Measurements from ENCODE around the gene SRGAP3.

Gene SRGAP3

DNA sequence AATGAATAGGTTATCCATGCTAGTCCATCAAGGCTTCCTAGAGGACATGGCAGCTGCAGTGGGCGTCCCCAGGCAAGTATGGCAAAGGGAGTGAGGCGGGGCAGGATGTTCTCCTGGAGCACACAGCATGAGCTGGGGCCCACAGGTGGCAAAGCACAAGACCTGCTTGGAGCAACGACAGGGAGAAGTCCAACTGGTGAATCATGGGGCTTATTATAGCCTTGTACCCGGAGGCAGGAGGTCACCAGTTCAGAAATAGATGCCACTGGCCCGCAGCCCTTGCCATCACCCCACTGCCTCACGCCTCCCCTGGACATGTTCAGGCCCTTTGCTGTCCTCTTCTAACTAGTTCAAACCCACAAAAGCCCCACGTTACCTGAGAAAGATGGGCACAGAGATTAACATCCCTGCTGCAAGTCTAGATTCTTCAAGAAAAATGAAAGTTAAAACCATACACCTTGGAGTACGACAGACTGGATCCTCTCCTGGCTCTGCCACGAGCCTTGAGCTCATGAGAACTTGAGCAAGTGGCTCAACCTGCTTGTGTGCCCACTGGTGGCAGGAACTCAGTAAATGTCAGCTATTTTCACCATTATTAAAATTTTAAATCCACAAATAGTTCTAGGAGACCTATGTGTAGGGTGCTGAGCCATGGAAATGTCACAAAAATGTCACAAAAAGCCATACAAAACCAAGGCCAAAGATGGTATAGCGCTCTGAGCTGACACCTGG, 1.8 kb upstream of the SRGAP3 start:
- no peak for DNase-seq

DNA sequence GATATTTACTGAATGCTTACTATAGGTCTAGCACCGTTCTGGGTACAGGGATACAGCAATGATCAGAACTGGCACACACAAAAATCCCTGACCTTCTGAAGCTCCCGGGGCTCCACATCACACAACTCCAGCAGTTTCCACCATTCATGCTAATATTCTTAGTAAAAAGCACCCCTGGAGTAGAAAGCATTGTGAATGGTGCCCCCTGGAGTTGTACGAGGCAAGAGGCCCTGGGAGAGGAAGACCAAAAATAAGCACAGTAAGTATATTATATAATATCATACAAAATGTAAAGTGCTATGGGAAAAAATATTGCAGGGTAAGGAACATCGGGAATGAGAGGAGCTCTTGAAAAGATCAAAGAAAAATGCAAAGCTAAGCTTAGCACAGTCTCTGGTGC, 790 bp upstream of the SRGAP3 start:
- DNase-seq: no peak

DNA sequence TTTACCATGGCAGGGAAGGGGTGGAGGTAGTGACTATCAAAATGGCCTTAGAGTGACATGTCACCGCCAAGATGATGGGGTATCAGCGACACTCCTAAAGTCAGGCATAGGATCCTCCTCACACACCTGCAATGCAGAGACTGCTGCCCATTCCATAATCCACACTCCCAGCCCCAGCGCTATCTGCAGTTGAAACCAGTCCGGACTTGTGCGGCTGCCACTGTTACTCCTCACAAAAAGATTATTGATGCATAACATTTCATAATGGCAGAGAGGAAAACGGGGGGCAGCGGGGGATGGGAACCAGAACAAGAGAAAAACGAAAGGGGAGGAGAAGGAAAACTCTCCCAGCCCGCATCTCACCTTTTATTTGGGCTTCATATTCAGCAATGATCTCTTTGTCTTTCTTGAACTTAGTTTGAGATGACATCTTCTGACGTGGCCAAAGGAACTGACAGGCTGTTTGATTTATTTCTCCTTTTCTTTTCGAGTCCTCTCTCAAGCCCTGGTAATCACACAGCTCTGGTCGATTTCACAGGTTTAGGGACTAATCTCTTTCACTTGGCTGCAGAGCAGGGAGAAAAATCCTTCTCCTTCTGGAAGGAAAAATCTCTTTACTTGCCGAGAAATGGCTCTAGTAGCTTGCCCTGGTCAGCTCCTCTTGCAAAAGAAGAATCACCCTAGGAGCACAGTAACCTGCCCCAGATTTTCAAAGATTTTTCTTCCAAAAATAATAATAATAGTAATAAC, 749 bp downstream of the SRGAP3 start:
- peak; percentile 4 for DNase-seq

DNA sequence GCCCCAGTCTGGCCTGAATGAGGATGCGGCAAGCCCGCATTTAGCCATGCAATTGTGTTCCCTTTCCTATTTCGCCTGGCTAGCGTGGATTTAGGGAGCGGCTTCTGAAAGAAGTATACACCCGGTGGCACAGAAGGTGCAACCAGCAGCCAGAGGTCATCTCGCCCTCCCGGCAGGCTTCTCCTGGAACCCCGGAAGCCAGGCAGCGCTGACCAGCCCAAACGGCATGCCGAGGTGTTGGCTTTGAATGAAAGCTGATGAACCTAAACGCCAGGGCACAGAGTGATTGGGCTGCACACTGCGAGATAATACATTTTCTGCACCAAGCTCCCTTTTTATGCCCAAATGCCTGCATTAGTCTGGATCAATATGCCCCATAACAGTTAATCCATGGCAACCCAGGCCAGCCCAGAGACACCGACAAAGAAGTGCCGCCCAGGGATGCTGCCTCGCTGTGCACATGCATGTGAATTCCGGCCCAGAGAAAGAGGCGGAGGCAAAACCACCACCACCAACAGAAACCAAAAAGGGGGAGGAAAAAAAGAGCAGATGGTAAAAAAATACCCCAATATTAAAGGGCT, 1.4 kb downstream of the SRGAP3 start:
- DNase-seq: peak; percentile 24

DNA sequence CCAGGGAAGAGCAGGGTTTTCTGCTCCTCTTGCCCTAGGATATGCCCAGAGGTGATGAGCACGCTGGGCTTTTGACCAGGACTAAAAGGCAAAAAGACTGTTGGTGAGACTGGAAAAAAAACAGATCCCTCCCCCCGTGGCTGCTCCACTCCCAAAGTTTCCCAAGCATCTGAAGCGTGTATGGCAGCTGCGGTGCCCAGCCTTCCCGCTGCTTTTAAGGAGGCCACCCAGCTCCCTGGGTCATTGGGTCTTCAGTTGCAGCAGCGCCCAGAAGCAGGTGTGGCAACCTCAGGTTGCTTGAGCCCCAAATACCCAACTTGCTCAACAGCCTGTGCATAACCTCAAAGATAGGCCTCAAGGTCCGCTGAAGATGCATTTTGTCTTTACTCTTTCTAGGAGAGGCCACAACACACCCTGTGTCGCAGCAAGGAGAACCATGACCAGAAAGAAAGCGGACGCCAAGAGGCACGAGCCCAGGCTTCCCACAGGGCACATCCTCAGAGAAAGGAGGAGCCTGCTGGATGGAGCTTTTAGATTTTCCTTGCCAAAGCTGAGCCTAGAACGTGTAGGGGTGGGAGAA, 2.0 kb downstream of the SRGAP3 start:
- DNase-seq: no peak

DNA sequence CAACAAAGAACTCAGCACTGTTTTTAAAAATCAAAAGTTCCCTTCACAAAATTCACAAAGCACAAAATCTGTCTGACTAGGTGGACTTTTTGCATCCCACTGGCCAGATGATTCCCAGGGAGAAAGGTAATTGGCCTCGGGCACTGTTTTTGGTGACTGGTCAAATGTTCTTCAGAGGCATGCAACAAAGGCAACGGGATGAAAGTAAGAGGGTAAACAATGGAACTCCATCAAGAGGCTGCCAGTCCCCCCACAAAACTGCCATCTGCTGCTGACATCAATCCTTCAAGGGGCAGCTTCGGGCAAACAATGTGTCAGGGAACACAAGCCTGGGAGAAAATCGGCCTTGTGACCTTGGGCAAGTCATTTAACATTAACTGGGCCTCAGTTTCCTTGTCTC, 3.3 kb downstream of the SRGAP3 start:
- no peak for DNase-seq

DNA sequence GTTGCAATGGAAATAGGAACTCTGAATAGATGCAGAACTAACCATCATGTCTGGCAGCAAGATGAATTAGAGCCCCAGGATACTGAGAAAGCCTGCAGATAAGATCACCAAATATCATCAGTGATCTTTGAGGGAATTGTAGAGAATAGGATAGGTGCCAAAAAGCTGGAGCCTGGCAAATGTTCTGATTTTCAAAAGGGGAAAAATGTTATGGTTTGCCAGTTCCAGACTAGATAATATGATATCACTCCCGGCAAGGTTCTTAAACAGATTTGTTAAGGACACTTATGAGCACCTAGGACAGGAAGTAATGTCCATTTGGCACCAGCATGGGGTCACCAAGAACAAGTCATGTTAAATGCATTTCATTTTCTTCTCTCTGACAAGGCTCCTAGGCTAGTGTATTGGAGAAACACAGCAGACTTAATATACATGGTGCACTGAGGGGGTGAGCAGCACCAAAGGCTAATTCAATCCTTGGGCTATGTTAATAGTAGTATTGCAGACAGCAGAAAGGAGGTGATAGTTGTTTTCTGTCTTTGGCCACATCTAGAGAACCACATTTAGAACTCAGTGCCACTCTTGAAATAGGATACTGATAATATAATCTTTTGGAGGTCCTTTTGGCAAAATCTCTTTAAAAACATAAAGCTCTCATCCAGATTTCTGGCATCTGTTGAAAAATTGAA, 4.8 kb downstream of the SRGAP3 start:
- no peak for DNase-seq

DNA sequence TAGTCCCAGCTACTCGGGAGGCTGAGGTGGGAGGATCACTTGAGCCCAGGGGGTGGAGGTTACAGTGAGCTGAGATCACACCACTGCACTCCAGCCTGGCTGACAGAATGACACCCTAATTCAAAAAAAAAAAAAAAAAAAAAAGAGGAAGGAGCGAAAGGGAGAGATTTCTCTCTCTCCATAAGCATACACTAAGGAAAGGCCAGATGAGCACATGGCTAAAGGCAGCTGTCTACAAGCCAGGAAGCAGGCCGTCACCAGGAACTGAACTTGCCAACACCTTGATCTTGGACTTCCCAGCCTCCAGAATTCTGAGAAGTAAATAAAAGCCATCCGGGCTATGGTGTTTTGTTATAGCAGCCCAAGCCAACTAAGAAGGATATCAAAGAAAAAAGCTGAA, 7.5 kb downstream of the SRGAP3 start:
- DNase-seq: no peak

DNA sequence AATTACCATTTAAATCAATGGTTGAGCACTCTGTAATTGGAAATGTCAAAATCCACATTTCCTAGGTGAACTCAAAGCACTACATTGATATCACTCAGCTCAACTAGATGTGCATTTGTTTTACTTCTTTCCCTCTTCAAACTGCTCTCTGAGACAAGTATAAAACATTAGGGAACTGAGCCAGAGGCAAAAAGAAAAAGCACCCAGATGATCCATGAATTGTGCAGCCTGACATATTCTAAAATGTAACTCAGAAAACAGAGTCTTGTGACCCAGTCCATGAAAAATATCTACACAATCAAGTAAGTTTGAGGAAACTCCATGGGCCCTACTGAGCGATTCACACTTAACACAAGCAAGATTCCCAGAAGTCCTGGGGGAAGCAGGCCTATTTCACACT, 9.8 kb downstream of the SRGAP3 start:
- no peak for DNase-seq

DNA sequence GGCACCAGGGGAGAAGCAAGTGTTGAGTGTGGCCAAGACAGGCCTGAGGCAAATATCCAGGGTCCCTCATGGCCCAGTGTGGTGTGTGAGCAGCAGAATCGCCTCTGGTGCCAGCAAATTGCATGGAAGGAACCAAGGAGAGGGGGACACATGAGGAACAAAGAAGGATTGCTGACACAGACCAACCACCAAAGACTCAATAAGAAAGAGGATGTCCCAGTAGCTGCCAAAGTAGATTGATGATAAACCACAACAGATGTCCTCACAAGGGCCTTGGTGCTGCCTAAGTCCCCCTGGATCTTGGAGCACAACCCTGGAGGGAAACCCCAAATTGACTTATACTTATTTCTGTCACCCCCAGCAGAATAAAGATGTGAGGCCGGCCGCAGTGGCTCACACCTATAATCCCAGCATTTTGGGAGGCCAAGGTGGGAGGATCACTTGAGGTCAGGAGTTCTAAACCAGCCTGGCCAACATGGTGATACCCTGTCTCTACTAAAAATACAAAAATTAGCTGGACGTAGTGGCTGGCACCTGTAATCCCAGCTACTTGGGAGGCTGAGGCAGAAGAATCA, 10.6 kb downstream of the SRGAP3 start:
- no peak for DNase-seq

DNA sequence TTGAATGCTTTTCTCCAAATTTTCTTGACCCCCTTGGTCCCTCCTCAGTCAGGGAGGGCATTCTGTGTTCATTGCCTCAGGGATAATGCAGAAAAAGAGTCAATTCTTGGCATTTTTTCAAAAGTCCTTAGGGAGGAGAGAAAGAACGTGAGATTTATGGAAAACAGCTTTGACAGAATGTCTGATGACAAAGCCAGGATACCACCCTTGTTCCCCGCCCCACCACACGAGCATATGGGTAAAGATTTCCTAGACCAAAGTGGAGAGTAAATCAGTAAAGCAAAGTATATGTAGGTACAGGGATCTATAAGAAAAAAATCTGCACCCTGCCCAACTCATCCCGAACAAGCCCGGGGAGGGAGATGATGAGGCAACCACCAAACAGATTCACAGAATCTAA, 11.2 kb downstream of the SRGAP3 start:
- DNase-seq: no peak

DNA sequence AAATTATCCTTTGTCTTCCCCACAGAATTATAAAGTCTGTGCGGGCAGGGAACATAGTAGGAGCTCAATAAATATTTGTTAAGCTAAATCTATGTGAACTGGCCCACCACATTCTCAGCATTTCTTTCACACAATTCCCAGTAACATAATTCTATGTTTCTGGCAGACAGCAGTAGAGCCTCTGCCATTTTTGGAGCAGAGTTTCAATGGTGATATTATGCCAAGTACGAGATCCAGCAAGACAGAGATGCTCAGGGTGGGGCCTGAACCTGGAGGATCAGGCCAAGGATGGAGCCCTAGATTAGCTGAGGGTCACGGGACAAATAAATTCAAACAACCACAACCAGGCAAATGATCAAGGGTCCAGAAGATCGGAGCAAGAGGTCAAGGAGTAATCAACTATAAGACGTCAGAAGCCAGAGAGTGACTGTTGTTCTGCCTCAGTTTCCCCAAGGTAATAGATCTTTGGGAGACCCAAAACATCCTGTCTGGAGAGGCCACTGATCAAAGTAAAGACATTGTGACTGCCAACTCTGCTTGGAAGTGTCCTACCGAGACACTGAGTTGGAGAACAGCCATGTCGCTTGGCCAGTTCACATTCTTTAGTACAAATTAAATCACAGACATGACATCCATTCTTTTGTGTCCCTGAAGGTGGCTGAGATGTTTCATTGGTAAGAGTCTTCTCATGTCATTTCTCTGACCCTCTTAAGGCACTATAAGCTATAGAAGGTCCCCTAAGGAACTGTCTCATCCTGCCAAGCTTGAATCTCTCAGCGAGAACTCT, 15.4 kb downstream of the SRGAP3 start:
- DNase-seq: no peak

DNA sequence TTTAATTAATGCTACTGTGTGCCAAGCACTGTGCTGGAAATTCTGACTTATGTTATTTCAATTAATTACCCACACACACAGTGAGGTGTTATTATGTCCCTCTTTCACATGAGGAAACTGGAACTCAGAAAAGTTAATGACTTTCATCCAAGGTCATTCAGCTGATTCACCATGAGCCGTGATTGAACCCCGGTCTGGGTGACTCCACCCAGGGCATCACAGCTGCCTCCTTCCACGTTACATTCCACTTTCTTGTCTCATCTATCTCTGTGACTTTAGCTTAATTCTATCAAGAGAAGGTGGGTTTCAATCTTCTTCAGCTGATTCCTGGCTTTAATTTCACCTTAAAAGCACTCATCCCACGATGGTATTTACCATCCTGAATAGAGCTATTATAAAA, 16.3 kb downstream of the SRGAP3 start:
- DNase-seq: no peak

DNA sequence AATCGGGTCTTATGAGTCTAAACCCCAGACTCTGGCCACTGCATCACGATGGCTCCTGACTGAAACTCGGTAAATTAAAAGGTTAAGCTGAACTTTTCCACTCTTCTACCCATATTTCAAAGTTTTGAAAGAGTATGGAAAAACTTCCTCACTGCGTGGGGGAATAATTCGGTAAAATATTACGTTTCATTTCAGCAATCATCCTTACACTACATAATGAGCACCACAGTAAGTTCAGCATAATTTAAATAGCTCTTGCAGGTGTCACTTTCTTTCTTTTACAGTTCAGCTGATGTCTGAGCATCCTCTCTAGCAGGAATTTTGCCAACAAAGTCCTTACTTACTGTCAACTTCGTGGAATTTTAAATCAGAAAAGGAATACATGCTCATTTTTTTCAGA, 17.5 kb downstream of the SRGAP3 start:
- no peak for DNase-seq

DNA sequence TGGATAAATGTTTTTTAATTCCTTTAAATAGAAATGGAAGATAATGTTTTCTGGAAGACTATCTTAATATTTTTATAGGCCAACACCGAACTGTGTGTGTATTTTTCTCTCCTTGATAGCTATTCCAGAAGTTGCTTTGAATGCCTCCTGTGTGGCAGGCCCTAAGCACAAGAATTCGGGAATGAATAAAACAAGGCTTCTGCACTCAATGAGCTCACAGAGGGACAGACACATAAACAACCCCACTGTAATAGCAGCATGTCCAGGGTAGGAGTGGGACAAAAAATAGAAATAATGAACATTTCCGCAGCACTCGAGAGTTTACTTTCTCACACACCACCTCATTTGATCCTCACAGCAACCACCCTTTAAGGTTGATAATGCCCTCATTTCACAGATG, 18.0 kb downstream of the SRGAP3 start:
- DNase-seq: no peak

DNA sequence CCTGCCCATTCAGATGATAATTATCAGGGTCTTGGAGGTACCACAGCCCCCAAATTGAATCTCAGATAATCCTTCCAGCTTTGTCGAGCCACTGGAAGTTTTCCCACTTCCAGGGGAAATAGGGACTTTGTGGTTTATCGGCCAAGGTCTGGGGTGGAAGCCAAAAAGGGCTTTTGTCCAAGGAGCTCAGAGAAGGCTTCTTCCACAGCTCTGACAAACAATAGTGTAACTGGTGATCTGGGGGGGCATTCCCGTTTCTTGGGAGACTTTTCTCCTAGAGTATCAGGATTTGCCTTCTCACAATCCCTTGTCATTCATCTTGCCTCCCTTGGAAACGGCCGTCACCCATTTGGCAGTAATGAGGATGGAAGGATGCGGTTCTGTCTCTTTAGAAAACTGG, 18.4 kb downstream of the SRGAP3 start:
- DNase-seq: no peak

DNA sequence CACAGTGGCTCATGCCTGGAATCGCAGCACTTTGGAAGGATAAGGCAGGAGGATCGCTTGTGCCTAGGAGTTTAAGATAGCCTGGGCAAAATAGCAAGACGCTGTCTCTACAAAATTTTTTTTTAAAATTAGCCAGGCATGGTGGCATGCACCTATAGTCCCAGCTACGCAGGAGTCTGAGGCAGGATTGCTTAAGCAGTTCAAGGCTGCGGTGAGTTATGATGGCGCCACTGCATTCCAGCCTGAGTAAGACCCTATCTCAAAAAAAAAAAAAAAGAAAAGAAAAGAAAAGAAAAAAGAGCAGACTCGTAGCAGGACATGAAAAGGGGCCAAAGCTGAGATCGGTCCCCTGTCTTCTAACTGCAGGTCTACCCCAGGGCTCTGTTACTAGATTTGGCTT, 18.9 kb downstream of the SRGAP3 start:
- no peak for DNase-seq

DNA sequence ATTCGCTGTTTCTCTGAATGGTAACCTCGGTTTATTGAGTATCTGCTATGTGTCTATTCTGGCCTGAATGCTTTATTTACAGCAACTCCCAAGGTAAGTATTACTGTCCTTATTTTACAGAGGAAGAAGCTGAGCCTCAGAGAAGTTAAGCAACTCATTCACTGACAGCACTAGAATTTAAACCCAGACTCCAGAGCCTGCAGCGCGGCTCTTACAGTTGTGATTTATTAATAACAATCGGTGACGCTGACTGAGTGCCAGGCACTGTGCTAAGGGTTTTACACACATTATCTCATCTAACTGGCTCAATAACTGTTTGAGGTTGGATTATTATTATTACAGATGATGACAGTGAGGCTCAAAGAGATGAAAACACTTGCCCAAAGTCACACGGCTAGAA, 19.6 kb downstream of the SRGAP3 start:
- no peak for DNase-seq

DNA sequence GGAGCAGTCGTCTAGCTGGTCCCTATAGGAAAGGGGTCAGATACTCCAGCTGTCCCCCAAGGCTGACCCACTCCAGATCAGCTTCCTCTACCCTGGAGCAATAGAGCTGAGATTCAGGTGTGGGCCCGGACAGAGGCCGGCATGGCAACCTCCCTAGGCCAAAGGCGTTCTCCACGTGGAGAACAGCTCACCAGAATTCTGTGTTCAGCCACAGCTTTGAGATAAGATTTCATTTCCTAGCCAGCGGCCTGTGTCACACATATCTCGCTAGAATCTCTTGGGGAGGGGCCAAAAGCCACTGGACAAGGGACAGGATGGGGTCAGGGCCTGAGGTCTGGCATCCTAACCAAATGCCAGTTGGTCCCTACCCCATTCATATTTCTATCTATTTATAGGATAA, 20.1 kb downstream of the SRGAP3 start:
- DNase-seq: no peak

DNA sequence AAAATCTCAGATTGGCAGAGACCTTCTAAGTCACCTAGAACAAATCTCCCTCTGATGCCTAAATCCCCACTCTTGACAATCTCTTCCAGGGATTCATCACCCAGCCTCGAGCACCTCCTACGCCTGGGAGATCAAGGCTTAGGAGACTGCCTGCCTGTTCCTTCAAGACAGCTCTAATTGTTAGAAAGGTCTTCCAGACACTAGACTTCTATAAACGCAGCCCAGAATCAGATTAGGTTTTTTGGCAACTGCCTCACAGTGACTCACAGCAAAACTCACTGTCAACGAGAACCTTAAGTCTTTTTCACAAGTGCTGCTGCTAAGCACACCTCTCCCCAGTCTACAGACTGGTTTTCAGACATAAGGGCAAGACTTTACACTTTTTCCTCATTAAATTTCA, 23.1 kb downstream of the SRGAP3 start:
- DNase-seq: no peak

DNA sequence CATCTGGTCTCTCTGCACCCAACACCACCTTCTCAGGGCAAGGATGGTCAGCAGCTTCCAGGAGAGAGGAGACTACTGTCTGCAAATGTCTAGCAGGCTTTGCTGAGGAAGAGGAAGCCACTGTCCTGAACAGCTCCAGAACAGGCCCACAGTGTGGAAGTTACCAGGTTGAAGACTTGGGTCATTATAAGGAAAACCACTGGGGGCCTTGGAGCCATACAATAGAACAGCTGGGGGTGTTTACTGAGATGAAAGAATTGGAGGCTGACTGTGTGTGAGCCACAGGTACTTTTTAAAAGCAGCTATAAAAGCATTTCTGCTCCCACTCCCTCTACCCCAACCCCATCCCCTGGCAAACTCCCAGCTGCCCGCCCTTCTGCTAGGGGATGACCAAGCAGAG, 24.2 kb downstream of the SRGAP3 start:
- DNase-seq: no peak

DNA sequence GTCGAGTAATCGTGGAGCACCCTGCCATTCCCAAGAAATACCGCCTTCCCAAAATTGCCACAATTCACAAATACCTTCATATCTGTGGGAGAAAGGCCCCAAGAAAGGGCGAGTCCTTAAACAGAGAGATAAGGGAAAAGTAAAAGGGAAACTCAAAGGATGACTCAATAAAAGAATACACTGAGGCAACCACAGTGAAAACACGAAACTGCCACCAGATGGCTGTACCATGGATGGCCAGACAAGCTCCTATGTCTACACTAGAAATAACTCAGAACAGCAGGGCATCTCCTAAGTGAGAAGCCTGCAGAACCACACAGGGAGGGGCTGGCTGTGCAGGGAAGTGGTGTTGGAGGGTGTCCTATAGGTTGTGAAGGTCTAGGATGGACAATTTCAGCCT, 25.0 kb downstream of the SRGAP3 start:
- DNase-seq: no peak

Data from CD4-positive, alpha-beta T cell treated with Interleukin-17A for 4 hours (primary cell).